K562 (cell line): ENCODE measurements around the gene MFSD12. TPM values are rescaled to one million over a fixed set of nuclear protein-coding genes. Genes with fewer than 3 reads are reported as not detected.

ENCODE experiments used
- DDX20 ChIP-seq: fragments of 450-650 bp; IDR thresholded peaks from 2 replicates; pipeline ENCODE4 v1.6.1; 2016; ENCODE audit warnings: missing genetic modification characterization, low read depth, mild to moderate bottlenecking, missing compliant biosample characterization, moderate library complexity
- KLF16 ChIP-seq: IDR thresholded peaks from 2 replicates; pipeline ENCODE4 v1.6.1; 2016; ENCODE audit warnings: antibody characterized with exemption
- L3MBTL2 ChIP-seq: fragments of 450-650 bp; IDR thresholded peaks from 2 replicates; pipeline ENCODE4 v1.6.1; 2016; ENCODE audit warnings: mild to moderate bottlenecking, moderate library complexity
- RAD51 ChIP-seq: fragments of 450-650 bp; IDR thresholded peaks from 2 replicates; pipeline ENCODE4 v1.7.1; 2016; ENCODE audit warnings: low read depth, mild to moderate bottlenecking, borderline replicate concordance
- TCF3 ChIP-seq: sonication (generic); formaldehyde crosslinking; IDR thresholded peaks from 2 replicates; pipeline ENCODE4 v1.4.0; 2020; ENCODE audit warnings: mild to moderate bottlenecking, missing genetic modification reagents
- U2AF2 ChIP-seq: fragments of 200-400 bp; formaldehyde crosslinking; optimal IDR thresholded peaks from 2 replicates; pipeline ENCODE3; 2017; ENCODE audit warnings: low read depth, mild to moderate bottlenecking, low read length
- ZNF668 ChIP-seq: fragments of 250-450 bp; sonication (Bioruptor Pico); IDR thresholded peaks from 2 replicates; pipeline ENCODE4 v1.8.0; 2022; ENCODE audit warnings: mild to moderate bottlenecking, inconsistent platforms
- polyA plus RNA-seq, 8 experiments: library from polyadenylated mRNA; depleted of rRNA in 4 of 8; stranded (reverse) in 5 of 8; unstranded in 3 of 8; fragments of >200 nt; fragmentation: Nextera tagmentation in 2 of 8; fragmentation: Illumina TruSeq in 1 of 8; extraction: Ambion mirVana in 2 of 8; extraction: Trizol in 1 of 8; gene quantifications; 2 replicates each; pipeline versions ENCODE4 v1.2.1 to v1.2.3, GENCODE V29; 2011 to 2014; ENCODE audit warnings: inconsistent platforms in 1 of 8, missing spikeins in 1 of 8
- total RNA-seq, 7 experiments: library from RNA; depleted of rRNA in 6 of 7; stranded (reverse); fragments of >200 nt in 6 of 7; fragmentation: Illumina TruSeq in 2 of 7; extraction: Trizol in 2 of 7; gene quantifications; 2 replicates each; pipeline versions ENCODE4 v1.2.1 to v1.2.3, GENCODE V29; 2011 to 2021; ENCODE audit warnings: low replicate concordance in 1 of 7
- TF ChIP-seq, protein P1 (sequence below): sonication (generic); formaldehyde crosslinking; IDR thresholded peaks from 2 replicates; pipeline ENCODE4 v1.8.0; 2023; ENCODE audit warnings: missing genetic modification reagents, mild to moderate bottlenecking, borderline replicate concordance
- TF ChIP-seq, protein P2 (sequence below): fragments of 450-650 bp; formaldehyde crosslinking; IDR thresholded peaks from 2 replicates; pipeline ENCODE4 v1.4.0; 2020; ENCODE audit warnings: mild to moderate bottlenecking, mixed read lengths
- TF ChIP-seq, protein P3 (sequence below): fragments of 250-450 bp; sonication (Bioruptor Pico); IDR thresholded peaks from 2 replicates; pipeline ENCODE4 v1.5.0; 2021
- TF ChIP-seq, protein P4 (sequence below): sonication (generic); formaldehyde crosslinking; IDR thresholded peaks from 2 replicates; pipeline ENCODE4 v1.8.0; 2023; ENCODE audit warnings: mild to moderate bottlenecking, missing genetic modification reagents

Gene MFSD12
- total and polyA plus RNA-seq, 9 of the 15 experiments (the other 6 are each of a cell fraction or from before 2014, with no cell fraction given) = 0.69 to 112 (median 31.8) TPM

DNA sequence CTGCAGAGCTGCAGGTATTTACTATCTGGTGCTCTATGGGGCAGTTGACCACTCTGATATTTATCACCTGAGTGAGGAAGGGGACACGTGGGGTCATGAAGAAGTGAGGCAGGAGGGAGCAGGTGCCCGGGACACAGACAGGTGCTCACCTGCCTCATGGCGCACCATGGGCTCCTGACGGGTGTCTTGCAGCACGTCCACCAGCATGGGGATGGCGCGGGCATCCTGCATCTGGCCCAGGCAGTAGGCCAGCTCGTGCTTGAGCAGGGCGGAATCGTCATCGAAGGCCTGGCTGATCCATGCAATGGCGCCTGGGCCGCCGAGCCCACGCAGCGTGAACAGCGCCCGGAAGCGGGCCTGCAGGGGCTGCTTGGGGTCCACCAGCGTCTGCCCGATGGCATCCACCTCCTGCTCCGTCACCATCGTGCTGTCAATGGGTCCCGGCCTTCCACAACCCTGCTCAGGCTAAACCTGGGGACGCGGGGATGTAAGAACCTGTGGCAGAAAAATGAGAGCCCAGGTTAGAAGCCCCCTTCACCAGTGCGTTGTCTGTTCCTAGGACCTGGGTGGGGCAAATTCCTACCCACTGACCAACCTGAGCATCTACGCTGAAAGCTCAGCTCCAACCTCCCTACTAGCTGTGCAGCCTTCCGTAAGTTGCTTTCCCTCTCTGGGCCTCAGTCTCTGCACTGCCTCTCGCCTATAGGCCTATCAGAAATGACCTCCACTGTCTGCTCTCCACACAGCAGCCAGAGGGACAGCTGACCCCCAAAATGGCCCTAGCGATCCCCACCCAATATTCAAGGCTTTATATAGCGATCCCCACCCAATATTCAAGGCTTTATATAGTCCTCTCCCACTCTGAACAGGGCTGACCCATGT lies 60.8 kb downstream of the MFSD12 start (continued):
- TF ChIP-seq, protein P1, sequence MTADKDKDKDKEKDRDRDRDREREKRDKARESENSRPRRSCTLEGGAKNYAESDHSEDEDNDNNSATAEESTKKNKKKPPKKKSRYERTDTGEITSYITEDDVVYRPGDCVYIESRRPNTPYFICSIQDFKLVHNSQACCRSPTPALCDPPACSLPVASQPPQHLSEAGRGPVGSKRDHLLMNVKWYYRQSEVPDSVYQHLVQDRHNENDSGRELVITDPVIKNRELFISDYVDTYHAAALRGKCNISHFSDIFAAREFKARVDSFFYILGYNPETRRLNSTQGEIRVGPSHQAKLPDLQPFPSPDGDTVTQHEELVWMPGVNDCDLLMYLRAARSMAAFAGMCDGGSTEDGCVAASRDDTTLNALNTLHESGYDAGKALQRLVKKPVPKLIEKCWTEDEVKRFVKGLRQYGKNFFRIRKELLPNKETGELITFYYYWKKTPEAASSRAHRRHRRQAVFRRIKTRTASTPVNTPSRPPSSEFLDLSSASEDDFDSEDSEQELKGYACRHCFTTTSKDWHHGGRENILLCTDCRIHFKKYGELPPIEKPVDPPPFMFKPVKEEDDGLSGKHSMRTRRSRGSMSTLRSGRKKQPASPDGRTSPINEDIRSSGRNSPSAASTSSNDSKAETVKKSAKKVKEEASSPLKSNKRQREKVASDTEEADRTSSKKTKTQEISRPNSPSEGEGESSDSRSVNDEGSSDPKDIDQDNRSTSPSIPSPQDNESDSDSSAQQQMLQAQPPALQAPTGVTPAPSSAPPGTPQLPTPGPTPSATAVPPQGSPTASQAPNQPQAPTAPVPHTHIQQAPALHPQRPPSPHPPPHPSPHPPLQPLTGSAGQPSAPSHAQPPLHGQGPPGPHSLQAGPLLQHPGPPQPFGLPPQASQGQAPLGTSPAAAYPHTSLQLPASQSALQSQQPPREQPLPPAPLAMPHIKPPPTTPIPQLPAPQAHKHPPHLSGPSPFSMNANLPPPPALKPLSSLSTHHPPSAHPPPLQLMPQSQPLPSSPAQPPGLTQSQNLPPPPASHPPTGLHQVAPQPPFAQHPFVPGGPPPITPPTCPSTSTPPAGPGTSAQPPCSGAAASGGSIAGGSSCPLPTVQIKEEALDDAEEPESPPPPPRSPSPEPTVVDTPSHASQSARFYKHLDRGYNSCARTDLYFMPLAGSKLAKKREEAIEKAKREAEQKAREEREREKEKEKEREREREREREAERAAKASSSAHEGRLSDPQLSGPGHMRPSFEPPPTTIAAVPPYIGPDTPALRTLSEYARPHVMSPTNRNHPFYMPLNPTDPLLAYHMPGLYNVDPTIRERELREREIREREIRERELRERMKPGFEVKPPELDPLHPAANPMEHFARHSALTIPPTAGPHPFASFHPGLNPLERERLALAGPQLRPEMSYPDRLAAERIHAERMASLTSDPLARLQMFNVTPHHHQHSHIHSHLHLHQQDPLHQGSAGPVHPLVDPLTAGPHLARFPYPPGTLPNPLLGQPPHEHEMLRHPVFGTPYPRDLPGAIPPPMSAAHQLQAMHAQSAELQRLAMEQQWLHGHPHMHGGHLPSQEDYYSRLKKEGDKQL (CRISPR knock-in tag) = no peak
- no peak for TF ChIP-seq L3MBTL2
- TF ChIP-seq, protein P2, sequence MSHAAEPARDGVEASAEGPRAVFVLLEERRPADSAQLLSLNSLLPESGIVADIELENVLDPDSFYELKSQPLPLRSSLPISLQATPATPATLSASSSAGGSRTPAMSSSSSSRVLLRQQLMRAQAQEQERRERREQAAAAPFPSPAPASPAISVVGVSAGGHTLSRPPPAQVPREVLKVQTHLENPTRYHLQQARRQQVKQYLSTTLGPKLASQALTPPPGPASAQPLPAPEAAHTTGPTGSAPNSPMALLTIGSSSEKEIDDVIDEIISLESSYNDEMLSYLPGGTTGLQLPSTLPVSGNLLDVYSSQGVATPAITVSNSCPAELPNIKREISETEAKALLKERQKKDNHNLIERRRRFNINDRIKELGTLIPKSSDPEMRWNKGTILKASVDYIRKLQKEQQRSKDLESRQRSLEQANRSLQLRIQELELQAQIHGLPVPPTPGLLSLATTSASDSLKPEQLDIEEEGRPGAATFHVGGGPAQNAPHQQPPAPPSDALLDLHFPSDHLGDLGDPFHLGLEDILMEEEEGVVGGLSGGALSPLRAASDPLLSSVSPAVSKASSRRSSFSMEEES = no peak
- TF ChIP-seq ZNF668 (CRISPR knock-in tag) = no peak
- TF ChIP-seq TCF3 (CRISPR knock-in tag) = no peak
- TF ChIP-seq RAD51 = no peak
- TF ChIP-seq U2AF2 = no peak
- TF ChIP-seq, protein P3, sequence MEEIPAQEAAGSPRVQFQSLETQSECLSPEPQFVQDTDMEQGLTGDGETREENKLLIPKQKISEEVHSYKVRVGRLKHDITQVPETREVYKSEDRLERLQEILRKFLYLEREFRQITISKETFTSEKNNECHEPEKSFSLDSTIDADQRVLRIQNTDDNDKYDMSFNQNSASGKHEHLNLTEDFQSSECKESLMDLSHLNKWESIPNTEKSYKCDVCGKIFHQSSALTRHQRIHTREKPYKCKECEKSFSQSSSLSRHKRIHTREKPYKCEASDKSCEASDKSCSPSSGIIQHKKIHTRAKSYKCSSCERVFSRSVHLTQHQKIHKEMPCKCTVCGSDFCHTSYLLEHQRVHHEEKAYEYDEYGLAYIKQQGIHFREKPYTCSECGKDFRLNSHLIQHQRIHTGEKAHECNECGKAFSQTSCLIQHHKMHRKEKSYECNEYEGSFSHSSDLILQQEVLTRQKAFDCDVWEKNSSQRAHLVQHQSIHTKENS (CRISPR knock-in tag) = no peak
- TF ChIP-seq, protein P4, sequence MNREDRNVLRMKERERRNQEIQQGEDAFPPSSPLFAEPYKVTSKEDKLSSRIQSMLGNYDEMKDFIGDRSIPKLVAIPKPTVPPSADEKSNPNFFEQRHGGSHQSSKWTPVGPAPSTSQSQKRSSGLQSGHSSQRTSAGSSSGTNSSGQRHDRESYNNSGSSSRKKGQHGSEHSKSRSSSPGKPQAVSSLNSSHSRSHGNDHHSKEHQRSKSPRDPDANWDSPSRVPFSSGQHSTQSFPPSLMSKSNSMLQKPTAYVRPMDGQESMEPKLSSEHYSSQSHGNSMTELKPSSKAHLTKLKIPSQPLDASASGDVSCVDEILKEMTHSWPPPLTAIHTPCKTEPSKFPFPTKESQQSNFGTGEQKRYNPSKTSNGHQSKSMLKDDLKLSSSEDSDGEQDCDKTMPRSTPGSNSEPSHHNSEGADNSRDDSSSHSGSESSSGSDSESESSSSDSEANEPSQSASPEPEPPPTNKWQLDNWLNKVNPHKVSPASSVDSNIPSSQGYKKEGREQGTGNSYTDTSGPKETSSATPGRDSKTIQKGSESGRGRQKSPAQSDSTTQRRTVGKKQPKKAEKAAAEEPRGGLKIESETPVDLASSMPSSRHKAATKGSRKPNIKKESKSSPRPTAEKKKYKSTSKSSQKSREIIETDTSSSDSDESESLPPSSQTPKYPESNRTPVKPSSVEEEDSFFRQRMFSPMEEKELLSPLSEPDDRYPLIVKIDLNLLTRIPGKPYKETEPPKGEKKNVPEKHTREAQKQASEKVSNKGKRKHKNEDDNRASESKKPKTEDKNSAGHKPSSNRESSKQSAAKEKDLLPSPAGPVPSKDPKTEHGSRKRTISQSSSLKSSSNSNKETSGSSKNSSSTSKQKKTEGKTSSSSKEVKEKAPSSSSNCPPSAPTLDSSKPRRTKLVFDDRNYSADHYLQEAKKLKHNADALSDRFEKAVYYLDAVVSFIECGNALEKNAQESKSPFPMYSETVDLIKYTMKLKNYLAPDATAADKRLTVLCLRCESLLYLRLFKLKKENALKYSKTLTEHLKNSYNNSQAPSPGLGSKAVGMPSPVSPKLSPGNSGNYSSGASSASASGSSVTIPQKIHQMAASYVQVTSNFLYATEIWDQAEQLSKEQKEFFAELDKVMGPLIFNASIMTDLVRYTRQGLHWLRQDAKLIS (CRISPR knock-in tag) = no peak
- no peak for TF ChIP-seq DDX20 (tag)
- TF ChIP-seq KLF16 = no peak
- TF ChIP-seq, all 486 proteins: peak for 5
